GM23338 (cell line): ENCODE results near the gene M1AP.

Source experiments
- CREB1 ChIP-seq: fragments of 250-450 bp; sonication (Bioruptor Pico); IDR thresholded peaks from 2 replicates; pipeline ENCODE4 v1.5.0; 2020; ENCODE audit warnings: low read depth, mild to moderate bottlenecking, moderate library complexity
- CTCF ChIP-seq, 2 experiments: fragments of 200-600 bp in 1 of 2; sonication (generic) in 1 of 2; conservative IDR thresholded peaks; 2 replicates each; pipeline versions ENCODE4 v1.5.1 to v1.6.1; 2016 to 2017; ENCODE audit warnings: antibody characterized with exemption in 2 of 2, low read depth in 2 of 2, mild to moderate bottlenecking in 2 of 2, moderate library complexity in 1 of 2
- ETS1 ChIP-seq: IDR thresholded peaks from 2 replicates; pipeline ENCODE4 v1.6.1; 2016; ENCODE audit warnings: antibody characterized with exemption
- EZH2 ChIP-seq: fragments of 200-600 bp; sonication (generic); IDR thresholded peaks from one replicate; pipeline ENCODE4 v1.8.0; 2017; ENCODE audit warnings: antibody characterized with exemption, mild to moderate bottlenecking, low read depth; ENCODE audit not compliant: unreplicated experiment
- EZH2phosphoT487 ChIP-seq: fragments of 200-600 bp; sonication (generic); IDR thresholded peaks from one replicate; pipeline ENCODE4 v1.8.1; 2018; ENCODE audit warnings: antibody characterized with exemption; ENCODE audit not compliant: unreplicated experiment
- JUNB ChIP-seq: IDR thresholded peaks from one replicate; pipeline ENCODE4 v1.6.1; 2016; ENCODE audit warnings: antibody characterized with exemption; ENCODE audit not compliant: unreplicated experiment
- POLR2AphosphoS5 ChIP-seq: IDR thresholded peaks from 2 replicates; pipeline ENCODE4 v1.6.1; 2016; ENCODE audit warnings: antibody characterized with exemption, low read depth
- STAT1 ChIP-seq: IDR thresholded peaks from one replicate; pipeline ENCODE4 v1.6.1; 2016; ENCODE audit warnings: antibody characterized with exemption; ENCODE audit not compliant: unreplicated experiment
- ZNF114 ChIP-seq: fragments of 250-450 bp; sonication (Bioruptor Pico); IDR thresholded peaks from 2 replicates; pipeline ENCODE4 v1.5.0; 2020; ENCODE audit warnings: mild to moderate bottlenecking, moderate library complexity
- ZNF331 ChIP-seq: fragments of 250-450 bp; sonication (Bioruptor Pico); IDR thresholded peaks from 2 replicates; pipeline ENCODE4 v1.5.0; 2020; ENCODE audit warnings: low read depth, mild to moderate bottlenecking, moderate library complexity
- TF ChIP-seq, protein P1 (sequence below): IDR thresholded peaks from one replicate; pipeline ENCODE4 v1.6.1; 2018; ENCODE audit warnings: antibody characterized with exemption; ENCODE audit not compliant: unreplicated experiment
- TF ChIP-seq, protein P2 (sequence below): fragments of 250-450 bp; sonication (Bioruptor Pico); IDR thresholded peaks from 2 replicates; pipeline ENCODE4 v1.5.0; 2020; ENCODE audit warnings: mild to moderate bottlenecking, moderate library complexity

DNA sequence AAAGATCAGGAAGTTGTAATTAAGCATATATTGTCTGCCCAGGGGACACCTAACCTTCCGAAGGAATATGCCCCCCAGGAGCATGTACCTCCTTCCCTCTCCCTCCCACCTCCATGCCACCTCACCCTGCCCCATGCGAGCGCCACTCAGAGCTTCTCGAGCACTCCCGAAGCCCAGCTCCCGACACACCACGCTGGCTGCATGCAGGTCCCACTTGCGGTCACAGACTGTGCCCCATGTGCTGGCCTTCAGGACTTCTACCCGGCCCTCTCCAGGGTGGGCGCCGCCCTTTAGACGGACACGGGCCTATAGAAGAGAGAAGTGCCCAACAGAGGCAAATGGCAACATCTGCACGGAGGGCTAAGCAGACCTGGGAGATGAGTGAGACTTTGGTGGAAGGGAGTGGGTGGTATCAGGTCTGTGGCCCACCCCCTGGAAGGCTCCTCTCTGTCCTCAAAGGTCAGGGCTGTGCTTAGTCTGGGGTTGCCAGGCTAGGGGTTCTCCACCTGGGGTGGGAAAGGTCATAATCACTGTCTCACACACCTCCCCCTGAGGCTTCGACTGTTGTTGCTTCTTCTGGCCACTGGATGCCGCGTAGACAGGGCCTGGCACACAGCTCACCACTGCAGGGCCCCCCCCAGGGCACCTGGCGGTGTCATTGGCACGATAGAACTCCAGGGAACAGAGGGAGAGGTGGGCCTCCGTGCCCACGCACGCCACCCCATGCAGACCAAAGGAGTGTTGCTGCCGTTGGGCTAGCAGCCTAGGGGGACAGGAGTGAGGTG, 111.8 kb downstream of the M1AP start:
- TF ChIP-seq CTCF (conservative IDR thresholded peaks at IDR 0.05; ENCODE audit: low read depth in 2 of 2) (no peak), EZH2 (no peak), ETS1 (no peak), POLR2AphosphoS5 (no peak), STAT1 (no peak), EZH2phosphoT487 (no peak), JUNB (no peak), CREB1 (CRISPR knock-in tag) (no peak), ZNF114 (CRISPR knock-in tag) (no peak), ZNF331 (CRISPR knock-in tag) (no peak)
- TF ChIP-seq, protein P1, sequence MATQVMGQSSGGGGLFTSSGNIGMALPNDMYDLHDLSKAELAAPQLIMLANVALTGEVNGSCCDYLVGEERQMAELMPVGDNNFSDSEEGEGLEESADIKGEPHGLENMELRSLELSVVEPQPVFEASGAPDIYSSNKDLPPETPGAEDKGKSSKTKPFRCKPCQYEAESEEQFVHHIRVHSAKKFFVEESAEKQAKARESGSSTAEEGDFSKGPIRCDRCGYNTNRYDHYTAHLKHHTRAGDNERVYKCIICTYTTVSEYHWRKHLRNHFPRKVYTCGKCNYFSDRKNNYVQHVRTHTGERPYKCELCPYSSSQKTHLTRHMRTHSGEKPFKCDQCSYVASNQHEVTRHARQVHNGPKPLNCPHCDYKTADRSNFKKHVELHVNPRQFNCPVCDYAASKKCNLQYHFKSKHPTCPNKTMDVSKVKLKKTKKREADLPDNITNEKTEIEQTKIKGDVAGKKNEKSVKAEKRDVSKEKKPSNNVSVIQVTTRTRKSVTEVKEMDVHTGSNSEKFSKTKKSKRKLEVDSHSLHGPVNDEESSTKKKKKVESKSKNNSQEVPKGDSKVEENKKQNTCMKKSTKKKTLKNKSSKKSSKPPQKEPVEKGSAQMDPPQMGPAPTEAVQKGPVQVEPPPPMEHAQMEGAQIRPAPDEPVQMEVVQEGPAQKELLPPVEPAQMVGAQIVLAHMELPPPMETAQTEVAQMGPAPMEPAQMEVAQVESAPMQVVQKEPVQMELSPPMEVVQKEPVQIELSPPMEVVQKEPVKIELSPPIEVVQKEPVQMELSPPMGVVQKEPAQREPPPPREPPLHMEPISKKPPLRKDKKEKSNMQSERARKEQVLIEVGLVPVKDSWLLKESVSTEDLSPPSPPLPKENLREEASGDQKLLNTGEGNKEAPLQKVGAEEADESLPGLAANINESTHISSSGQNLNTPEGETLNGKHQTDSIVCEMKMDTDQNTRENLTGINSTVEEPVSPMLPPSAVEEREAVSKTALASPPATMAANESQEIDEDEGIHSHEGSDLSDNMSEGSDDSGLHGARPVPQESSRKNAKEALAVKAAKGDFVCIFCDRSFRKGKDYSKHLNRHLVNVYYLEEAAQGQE: no peak
- TF ChIP-seq, protein P2, sequence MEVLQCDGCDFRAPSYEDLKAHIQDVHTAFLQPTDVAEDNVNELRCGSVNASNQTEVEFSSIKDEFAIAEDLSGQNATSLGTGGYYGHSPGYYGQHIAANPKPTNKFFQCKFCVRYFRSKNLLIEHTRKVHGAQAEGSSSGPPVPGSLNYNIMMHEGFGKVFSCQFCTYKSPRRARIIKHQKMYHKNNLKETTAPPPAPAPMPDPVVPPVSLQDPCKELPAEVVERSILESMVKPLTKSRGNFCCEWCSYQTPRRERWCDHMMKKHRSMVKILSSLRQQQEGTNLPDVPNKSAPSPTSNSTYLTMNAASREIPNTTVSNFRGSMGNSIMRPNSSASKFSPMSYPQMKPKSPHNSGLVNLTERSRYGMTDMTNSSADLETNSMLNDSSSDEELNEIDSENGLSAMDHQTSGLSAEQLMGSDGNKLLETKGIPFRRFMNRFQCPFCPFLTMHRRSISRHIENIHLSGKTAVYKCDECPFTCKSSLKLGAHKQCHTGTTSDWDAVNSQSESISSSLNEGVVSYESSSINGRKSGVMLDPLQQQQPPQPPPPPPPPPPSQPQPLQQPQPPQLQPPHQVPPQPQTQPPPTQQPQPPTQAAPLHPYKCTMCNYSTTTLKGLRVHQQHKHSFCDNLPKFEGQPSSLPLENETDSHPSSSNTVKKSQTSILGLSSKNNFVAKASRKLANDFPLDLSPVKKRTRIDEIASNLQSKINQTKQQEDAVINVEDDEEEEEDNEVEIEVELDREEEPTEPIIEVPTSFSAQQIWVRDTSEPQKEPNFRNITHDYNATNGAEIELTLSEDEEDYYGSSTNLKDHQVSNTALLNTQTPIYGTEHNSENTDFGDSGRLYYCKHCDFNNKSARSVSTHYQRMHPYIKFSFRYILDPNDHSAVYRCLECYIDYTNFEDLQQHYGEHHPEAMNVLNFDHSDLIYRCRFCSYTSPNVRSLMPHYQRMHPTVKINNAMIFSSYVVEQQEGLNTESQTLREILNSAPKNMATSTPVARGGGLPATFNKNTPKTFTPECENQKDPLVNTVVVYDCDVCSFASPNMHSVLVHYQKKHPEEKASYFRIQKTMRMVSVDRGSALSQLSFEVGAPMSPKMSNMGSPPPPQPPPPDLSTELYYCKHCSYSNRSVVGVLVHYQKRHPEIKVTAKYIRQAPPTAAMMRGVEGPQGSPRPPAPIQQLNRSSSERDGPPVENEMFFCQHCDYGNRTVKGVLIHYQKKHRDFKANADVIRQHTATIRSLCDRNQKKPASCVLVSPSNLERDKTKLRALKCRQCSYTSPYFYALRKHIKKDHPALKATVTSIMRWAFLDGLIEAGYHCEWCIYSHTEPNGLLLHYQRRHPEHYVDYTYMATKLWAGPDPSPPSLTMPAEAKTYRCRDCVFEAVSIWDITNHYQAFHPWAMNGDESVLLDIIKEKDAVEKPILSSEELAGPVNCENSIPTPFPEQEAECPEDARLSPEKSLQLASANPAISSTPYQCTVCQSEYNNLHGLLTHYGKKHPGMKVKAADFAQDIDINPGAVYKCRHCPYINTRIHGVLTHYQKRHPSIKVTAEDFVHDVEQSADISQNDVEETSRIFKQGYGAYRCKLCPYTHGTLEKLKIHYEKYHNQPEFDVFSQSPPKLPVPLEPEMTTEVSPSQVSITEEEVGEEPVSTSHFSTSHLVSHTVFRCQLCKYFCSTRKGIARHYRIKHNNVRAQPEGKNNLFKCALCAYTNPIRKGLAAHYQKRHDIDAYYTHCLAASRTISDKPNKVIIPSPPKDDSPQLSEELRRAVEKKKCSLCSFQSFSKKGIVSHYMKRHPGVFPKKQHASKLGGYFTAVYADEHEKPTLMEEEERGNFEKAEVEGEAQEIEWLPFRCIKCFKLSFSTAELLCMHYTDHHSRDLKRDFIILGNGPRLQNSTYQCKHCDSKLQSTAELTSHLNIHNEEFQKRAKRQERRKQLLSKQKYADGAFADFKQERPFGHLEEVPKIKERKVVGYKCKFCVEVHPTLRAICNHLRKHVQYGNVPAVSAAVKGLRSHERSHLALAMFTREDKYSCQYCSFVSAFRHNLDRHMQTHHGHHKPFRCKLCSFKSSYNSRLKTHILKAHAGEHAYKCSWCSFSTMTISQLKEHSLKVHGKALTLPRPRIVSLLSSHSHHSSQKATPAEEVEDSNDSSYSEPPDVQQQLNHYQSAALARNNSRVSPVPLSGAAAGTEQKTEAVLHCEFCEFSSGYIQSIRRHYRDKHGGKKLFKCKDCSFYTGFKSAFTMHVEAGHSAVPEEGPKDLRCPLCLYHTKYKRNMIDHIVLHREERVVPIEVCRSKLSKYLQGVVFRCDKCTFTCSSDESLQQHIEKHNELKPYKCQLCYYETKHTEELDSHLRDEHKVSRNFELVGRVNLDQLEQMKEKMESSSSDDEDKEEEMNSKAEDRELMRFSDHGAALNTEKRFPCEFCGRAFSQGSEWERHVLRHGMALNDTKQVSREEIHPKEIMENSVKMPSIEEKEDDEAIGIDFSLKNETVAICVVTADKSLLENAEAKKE (CRISPR knock-in tag): no peak
